HS-5 (cell line): ENCODE results near the gene TUBB4A.

Experiments used
- DNase-seq: peaks from one replicate; pipeline ENCODE4 v3.0.0-alpha.2; 2012; ENCODE audit warnings: low read depth

The TUBB4A gene

DNA sequence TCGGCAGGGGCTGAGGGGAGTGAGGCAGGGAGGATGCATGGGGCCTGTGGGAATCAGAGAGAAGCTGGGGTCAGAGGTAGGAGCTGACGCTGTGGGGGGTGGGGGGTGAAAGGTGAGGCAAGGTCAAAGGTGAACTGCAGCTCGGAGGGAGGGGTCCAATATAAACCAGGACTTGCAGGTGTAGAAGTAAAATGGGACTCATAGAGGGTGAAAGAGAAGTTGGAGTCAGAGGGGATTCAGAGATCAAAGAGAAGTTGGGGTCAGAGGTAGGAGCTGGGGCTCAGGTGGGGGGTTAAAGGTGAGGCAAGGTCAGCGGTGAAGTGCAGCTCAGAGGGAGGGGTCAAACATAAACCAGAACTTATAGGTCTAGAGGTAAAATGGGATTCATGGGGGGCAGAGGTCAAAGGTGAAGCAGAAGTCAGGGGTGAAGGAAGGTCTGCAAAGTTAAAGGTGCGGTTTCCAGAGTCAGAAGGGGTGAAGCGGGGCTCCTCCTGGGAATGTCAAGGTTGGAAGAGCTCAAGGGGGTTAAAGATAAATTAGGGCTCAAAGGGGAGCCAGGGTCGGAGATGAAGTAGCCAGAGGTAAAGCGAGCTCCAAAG lies 7.6 kb downstream of the TUBB4A start:
- no peak for DNase-seq

GRCh38 chr19:6491802-6492592 lies 10.1 kb downstream of the TUBB4A start:
- DNase-seq: no peak

- DNase-seq: no peak
Measured at GRCh38 chr19:6490134-6490533, 12.0 kb downstream of the TUBB4A start.

- DNase-seq: no peak
Measured at GRCh38 chr19:6489278-6490061, 12.6 kb downstream of the TUBB4A start.

GRCh38 chr19:6484831-6485230 lies 17.3 kb downstream of the TUBB4A start:
- no peak for DNase-seq

DNA sequence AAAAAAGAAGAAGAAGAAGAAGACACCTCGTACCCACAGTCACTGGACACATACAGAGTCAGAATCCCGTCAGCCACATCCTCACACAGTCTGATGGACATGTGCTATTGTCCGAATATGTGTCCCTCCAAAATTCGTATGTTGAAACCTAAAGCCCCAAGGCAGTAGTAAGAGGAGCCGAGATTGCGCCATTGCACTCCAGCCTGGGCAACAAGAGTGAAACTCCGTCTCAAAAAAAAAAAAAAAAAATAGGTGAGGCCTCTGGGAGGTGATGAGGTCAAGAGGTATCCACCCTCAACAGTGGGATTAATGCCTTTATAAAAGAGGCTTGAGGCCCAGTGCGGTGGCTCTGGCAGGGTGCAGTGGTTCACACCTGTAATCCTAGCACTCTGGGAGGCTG lies 17.9 kb downstream of the TUBB4A start:
- no peak for DNase-seq

DNA sequence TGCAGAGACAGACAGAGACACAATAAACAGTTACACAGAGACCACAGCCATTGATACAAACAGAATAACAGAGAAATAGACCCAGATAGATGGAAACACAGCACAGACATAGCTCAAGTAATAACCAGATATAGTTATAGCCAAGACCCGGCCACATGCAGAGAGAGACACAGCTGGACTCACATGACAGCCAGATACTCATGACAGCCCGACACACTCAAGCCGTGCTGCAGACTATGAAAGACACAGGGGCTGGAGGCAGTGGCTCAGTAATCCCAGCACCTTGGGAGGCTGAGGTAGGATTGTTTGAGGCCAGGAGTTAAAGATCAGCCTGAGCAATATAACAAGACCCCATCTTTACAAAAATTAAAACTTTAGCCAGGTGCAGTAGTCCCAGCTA lies 18.9 kb downstream of the TUBB4A start:
- DNase-seq: no peak

DNA sequence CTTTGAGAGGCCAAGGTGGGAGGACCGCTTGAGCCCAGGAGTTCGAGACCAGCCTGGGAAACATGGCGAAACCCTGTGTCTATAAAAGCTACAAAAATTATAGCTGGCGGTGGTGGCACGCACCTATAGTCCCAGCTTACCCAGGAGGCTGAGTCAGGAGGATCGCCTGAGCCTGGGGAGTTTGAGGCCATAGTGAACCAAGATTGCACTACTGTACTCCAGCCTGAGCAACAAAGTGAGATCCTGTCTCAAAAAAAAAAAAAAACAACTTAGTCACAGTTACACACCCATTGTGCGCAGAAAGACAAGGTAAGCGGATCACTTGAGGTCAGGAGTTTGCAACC lies 19.8 kb downstream of the TUBB4A start:
- no peak for DNase-seq

GRCh38 chr19:6481541-6482342 lies 20.4 kb downstream of the TUBB4A start, which contains the start of gene DENND1C:
Gene DENND1C (minus strand): TSS chr19:6481787. CDS start chr19:6481695, 92 bp downstream.
- DNase-seq: no peak

- no peak for DNase-seq
Measured at GRCh38 chr19:6480848-6481415, 21.2 kb downstream of the TUBB4A start.

GRCh38 chr19:6479836-6480398 lies 22.2 kb downstream of the TUBB4A start:
- DNase-seq: no peak

- no peak for DNase-seq
Measured at GRCh38 chr19:6478815-6479214, 23.3 kb downstream of the TUBB4A start.

- DNase-seq: no peak
Measured at GRCh38 chr19:6476896-6477431, 25.1 kb downstream of the TUBB4A start.

GRCh38 chr19:6476155-6476895 lies 25.8 kb downstream of the TUBB4A start:
- no peak for DNase-seq

GRCh38 chr19:6475321-6476108 lies 26.6 kb downstream of the TUBB4A start:
- DNase-seq: no peak

DNA sequence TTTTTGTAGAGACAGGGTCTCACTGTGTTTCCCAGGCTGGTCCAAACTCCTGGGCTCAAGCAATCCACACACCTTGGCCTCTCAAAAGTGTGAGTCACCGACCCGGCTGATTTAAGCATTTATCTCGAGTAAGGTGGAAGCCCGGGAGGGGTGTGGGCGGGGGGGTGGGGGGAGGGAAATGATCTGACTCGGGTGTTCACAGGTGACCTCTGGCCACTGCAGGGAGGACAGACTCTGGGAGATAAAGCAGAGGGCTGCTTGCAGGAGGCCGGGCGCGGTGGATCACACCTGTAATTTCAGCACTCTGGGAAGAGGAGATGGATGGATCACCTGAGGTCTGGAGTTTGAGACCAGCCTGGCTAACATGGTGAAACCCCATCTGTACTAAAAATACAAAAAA lies 28.5 kb downstream of the TUBB4A start:
- no peak for DNase-seq

GRCh38 chr19:6472713-6473112 lies 29.4 kb downstream of the TUBB4A start:
- no peak for DNase-seq

GRCh38 chr19:6471076-6471475 lies 31.0 kb downstream of the TUBB4A start:
- no peak for DNase-seq

DNA sequence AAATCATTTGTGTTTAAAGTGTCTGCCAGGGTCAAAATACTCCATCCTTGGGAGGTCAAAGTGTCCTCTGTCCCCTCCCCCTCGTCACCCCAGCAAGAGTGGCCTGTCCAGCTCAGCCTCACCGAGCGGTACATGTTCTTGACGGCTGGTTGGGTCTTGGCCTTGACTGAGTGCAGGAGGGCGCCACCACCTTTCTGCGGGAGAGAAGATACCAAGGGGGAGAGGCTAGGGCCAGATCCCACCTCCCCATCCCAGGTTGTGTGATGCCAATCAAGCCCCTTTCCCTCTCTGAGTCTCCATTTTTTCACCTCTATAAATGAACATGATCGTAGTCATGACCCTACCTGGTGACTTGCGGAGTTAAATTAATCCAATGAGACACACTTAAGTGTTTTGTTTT lies 31.9 kb downstream of the TUBB4A start:
- DNase-seq: no peak

- no peak for DNase-seq
Measured at GRCh38 chr19:6467384-6467783, 34.7 kb downstream of the TUBB4A start.
